Measurements from ENCODE around the gene LZTFL1. TPM values are rescaled to one million over a fixed set of nuclear protein-coding genes. Genes with fewer than 3 reads are reported as not detected.

Gene LZTFL1
- total RNA-seq, 2 experiments from 2014 or later: 4.7 TPM

GRCh38 chr3:45887285-45887684, 45.4 kb upstream of the LZTFL1 start:
- ATAC-seq: peak; percentile 35
- POLR2A ChIA-PET: interaction anchor here (0.6 to 1.1 kb wide), 3 partner anchors 17 to 28 kb away, joined by 3 to 4 read pairs (median 3); no protein-coding TSS in a partner anchor

GRCh38 chr3:45885979-45886705, 44.2 kb upstream of the LZTFL1 start, which contains the start of gene CCR9:
Gene CCR9 (plus strand): TSS chr3:45886543. CDS start chr3:45894934, 8,391 bp downstream.
- ChIA-PET CTCF (interaction anchor here (2.7 kb wide), 1 partner anchor 43 kb away, joined by 15 read pairs; no protein-coding TSS in a partner anchor), POLR2A (no interaction called here)
- no peak within 1 kb of the TSS for H3K27ac Mint-ChIP-seq
- no peaks in the 10 kb centered on the region for H3K9me3 Mint-ChIP-seq
- no peak within 1 kb of the TSS for H3K4me3 Mint-ChIP-seq
- H3K4me1 Mint-ChIP-seq (ENCODE audit: low read depth): peaks cover 25% of the 10 kb centered on the region
- DNase-seq (no peak), ATAC-seq (no peak)
- intact Hi-C loops (cut with micrococcal nuclease): no loop called here
- H3K36me3 Mint-ChIP-seq (ENCODE audit: low read depth): no peaks in the 10 kb centered on the region
- peaks cover 34% of the 10 kb centered on the region for H3K27me3 Mint-ChIP-seq
- TF ChIP-seq CTCF (IDR thresholded peaks at IDR 0.05): no peak

More at GRCh38 chr3:45887285-45887684, 45.4 kb upstream of the LZTFL1 start:
- no peak for TF ChIP-seq CTCF (IDR thresholded peaks at IDR 0.05)
- Mint-ChIP-seq H3K9me3 (no peaks in the 10 kb centered on the region), H3K36me3 (ENCODE audit: low read depth) (no peaks in the 10 kb centered on the region), H3K4me3 (no peak overlapping the region), H3K4me1 (ENCODE audit: low read depth) (peaks cover 22% of the 10 kb centered on the region), H3K27ac (no peak overlapping the region), H3K27me3 (peaks cover 39% of the 10 kb centered on the region)
- no peak for DNase-seq
- intact Hi-C loops (cut with micrococcal nuclease): no loop called here
- CTCF ChIA-PET: interaction anchor here (1.6 to 2.7 kb wide), 2 partner anchors 41 to 192 kb away, joined by 4 to 15 read pairs; no protein-coding TSS in a partner anchor

DNA sequence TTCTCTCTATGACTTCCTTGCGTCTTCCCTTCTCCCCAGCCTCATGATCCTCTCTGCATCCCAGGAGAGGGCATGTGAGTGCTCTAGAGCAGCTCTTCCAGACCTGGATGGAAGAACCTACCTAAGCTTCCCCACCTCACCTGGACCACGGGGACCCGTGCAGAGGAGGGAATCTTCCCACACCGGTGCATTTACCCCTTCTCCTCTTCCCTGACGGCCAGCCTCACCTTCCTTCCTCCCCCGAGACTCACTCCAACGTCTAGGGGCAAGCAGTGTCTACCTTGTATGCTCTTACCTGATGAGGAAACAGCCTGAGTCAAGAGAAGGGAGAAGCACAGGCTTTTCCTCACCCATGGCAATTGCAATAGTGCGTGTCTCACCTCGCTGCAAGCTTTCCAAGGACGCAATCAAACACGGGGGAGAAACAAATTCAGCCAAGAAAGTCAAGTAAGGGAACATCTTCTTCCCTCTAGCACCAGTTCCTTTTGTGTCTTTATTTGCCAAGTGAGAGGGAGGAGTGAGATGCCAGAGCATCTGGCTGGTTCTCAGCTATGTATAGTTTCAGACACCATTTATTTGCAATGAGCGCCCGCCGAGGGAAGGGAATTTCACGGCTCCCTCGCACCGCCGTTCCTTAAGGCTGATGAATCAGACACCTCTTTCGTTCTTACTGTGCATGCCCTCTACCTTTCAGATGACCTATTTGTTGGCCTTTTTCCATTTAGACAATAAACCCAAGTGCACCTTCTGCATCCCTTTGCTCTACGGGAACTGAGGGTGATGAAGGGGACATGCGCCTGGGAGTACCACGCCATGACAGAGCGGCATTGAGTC, 42.7 kb upstream of the LZTFL1 start:
- no peak for ATAC-seq
- Mint-ChIP-seq H3K4me3 (no peak overlapping the region), H3K27me3 (peaks cover 30% of the 10 kb centered on the region), H3K4me1 (ENCODE audit: low read depth) (peaks cover 28% of the 10 kb centered on the region), H3K9me3 (no peaks in the 10 kb centered on the region), H3K27ac (no peak overlapping the region), H3K36me3 (ENCODE audit: low read depth) (no peaks in the 10 kb centered on the region)
- CTCF ChIA-PET: interaction anchor here (0.7 to 0.8 kb wide), 2 partner anchors 20 to 184 kb away, joined by 3 read pairs; no protein-coding TSS in a partner anchor
- DNase-seq: peak; percentile 26
- intact Hi-C loops (cut with micrococcal nuclease): no loop called here
- no peak for TF ChIP-seq CTCF (IDR thresholded peaks at IDR 0.05)
- POLR2A ChIA-PET: interaction anchor here (1.0 kb wide), 1 partner anchor 9 kb away, joined by 3 read pairs; no protein-coding TSS in a partner anchor

- Mint-ChIP-seq H3K36me3 (ENCODE audit: low read depth) (no peaks in the 10 kb centered on the region), H3K27me3 (peaks cover 38% of the 10 kb centered on the region), H3K4me1 (ENCODE audit: low read depth) (peaks cover 22% of the 10 kb centered on the region), H3K27ac (peak overlapping the region; percentile 2), H3K4me3 (no peak overlapping the region), H3K9me3 (no peaks in the 10 kb centered on the region)
- TF ChIP-seq CTCF (IDR thresholded peaks at IDR 0.05): no peak
- intact Hi-C loops (cut with micrococcal nuclease): loop anchor here (2.0 kb wide), 1 partner anchor 17 kb away; no protein-coding TSS in a partner anchor
- peak; percentile 74 for DNase-seq
- peak; percentile 97 for ATAC-seq
- POLR2A ChIA-PET: interaction anchor here (0.7 to 1.2 kb wide), 3 partner anchors 16 to 848 kb away, joined by 3 to 5 read pairs (median 3); no protein-coding TSS in a partner anchor
- CTCF ChIA-PET: interaction anchor here (0.9 to 2.1 kb wide), 9 partner anchors 9 to 195 kb away, joined by 3 to 7 read pairs (median 3); no protein-coding TSS in a partner anchor
Measured at GRCh38 chr3:45881078-45882022, 39.4 kb upstream of the LZTFL1 start.

Data from activated CD8-positive, alpha-beta T cell treated with anti-CD3 and anti-CD28 coated beads for 36 hours (primary cell).